Glutamatergic neuron (in vitro differentiated cells): ENCODE data around the gene INTS6. TPM values are rescaled to one million over a fixed set of nuclear protein-coding genes. Genes with fewer than 3 reads are reported as not detected.

Source experiments
- DNase-seq: peaks from one replicate; pipeline ENCODE4 v3.0.0; 2022
- H3K27ac Mint-ChIP-seq: one replicate; pipeline ENCODE4 v1.8.0; 2020; ENCODE audit warnings: mild to moderate bottlenecking, mixed read lengths, inconsistent platforms; ENCODE audit not compliant: unreplicated experiment
- H3K27me3 Mint-ChIP-seq: one replicate; pipeline ENCODE4 v1.8.0; 2020; ENCODE audit warnings: mild to moderate bottlenecking, moderate library complexity, mixed read lengths, inconsistent platforms; ENCODE audit not compliant: unreplicated experiment
- H3K36me3 Mint-ChIP-seq: one replicate; pipeline ENCODE4 v1.8.0; 2020; ENCODE audit warnings: mild to moderate bottlenecking, mixed read lengths, inconsistent platforms; ENCODE audit not compliant: unreplicated experiment
- H3K4me1 Mint-ChIP-seq: one replicate; pipeline ENCODE4 v1.8.0; 2020; ENCODE audit warnings: mild to moderate bottlenecking, low read depth, mixed read lengths, inconsistent platforms; ENCODE audit not compliant: unreplicated experiment
- H3K4me3 Mint-ChIP-seq: one replicate; pipeline ENCODE4 v1.8.0; 2020; ENCODE audit warnings: mild to moderate bottlenecking, mixed read lengths, inconsistent platforms; ENCODE audit not compliant: unreplicated experiment
- H3K9me3 Mint-ChIP-seq: one replicate; pipeline ENCODE4 v1.8.0; 2020; ENCODE audit warnings: mild to moderate bottlenecking, moderate library complexity, mixed read lengths, inconsistent platforms; ENCODE audit not compliant: unreplicated experiment
- total RNA-seq: library from RNA; stranded (reverse); fragmentation: NEBNext Ultra II Directional; extraction: Animal tissue kit (Norgen Biotek cat#: 25700); gene quantifications from one replicate; pipeline ENCODE4 v1.2.1, GENCODE V29; 2021; ENCODE audit not compliant: unreplicated experiment
- TF ChIP-seq, protein P1 (sequence below): fragments of 200-600 bp; sonication (generic); IDR thresholded peaks from one replicate; pipeline ENCODE4 v1.5.0; 2021; ENCODE audit not compliant: partially characterized antibody, unreplicated experiment

The INTS6 gene
- total RNA-seq, 1 donor from 2014 or later: 35.6 TPM

DNA sequence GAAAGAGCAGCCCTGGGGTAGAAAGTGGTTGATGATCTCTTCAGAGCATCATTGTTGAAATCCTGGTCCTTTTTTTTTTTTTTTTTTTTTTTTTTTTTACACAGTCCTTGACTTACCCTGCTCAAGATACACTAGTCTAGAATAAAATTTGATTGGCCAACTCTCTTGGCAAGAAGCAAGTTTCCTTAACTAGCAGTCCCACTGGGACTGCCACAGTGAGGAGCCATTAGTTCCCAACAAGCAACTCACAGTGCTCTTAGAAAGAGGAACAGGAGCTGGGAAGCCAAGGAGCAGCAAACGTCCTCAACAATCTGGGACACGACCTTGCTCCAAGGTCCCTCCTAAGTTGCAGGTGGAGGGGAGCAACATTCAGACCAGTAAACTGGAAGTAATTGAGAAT, 47.9 kb upstream of the INTS6 start:
- no peak for DNase-seq
- Mint-ChIP-seq H3K4me1 (no peaks in the 10 kb centered on the region), H3K27ac (no peak overlapping the region), H3K36me3 (no peaks in the 10 kb centered on the region), H3K9me3 (no peaks in the 10 kb centered on the region), H3K27me3 (peaks cover 3% of the 10 kb centered on the region), H3K4me3 (no peak overlapping the region)
- TF ChIP-seq, protein P1, sequence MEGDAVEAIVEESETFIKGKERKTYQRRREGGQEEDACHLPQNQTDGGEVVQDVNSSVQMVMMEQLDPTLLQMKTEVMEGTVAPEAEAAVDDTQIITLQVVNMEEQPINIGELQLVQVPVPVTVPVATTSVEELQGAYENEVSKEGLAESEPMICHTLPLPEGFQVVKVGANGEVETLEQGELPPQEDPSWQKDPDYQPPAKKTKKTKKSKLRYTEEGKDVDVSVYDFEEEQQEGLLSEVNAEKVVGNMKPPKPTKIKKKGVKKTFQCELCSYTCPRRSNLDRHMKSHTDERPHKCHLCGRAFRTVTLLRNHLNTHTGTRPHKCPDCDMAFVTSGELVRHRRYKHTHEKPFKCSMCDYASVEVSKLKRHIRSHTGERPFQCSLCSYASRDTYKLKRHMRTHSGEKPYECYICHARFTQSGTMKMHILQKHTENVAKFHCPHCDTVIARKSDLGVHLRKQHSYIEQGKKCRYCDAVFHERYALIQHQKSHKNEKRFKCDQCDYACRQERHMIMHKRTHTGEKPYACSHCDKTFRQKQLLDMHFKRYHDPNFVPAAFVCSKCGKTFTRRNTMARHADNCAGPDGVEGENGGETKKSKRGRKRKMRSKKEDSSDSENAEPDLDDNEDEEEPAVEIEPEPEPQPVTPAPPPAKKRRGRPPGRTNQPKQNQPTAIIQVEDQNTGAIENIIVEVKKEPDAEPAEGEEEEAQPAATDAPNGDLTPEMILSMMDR: no peak

DNA sequence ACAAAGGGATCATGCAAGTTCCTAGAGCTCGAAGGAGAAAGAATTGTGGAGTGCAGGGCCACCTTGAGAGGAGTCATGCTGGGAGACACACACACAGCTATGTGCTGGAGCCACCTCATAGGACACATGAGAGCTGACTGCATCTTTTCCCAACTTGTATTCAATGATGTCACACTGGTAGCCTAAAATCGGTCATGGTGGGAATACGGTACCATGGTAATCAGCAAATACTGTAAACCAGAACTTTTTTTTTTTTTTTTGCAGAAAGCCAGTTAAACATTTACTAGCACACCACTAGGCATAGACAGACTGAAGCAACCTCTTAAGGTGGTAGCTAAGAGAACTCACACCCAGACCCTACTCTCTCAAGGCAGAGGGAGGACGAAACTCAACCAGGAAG, 47.0 kb upstream of the INTS6 start:
- Mint-ChIP-seq H3K27me3 (peaks cover 3% of the 10 kb centered on the region), H3K27ac (no peak overlapping the region), H3K9me3 (no peaks in the 10 kb centered on the region), H3K4me3 (no peak overlapping the region), H3K4me1 (no peaks in the 10 kb centered on the region), H3K36me3 (no peaks in the 10 kb centered on the region)
- DNase-seq: no peak
- TF ChIP-seq, protein P1: no peak

DNA sequence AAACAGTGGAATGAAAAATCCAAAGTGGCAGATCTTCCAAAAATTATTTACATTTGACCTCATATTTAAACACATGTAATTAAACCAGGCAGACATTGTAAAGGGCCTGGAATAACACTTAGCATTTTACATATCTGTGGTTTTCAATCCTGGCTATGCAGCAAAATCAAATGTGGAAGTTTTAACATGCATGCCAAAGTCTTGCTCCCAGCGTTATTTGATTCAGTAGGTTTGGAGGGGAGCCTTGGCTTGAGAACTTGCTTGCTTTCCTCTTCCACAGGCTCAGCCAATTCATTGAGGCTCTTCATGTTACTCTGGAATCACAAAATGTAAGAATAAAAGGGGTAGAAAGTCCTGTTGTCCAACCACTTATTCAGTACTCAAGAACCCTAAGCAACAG, 42.5 kb upstream of the INTS6 start:
- Mint-ChIP-seq H3K27me3 (peaks cover 3% of the 10 kb centered on the region), H3K4me3 (no peak overlapping the region), H3K27ac (no peak overlapping the region), H3K4me1 (no peaks in the 10 kb centered on the region), H3K36me3 (no peaks in the 10 kb centered on the region), H3K9me3 (no peaks in the 10 kb centered on the region)
- DNase-seq: no peak
- TF ChIP-seq, protein P1: no peak

DNA sequence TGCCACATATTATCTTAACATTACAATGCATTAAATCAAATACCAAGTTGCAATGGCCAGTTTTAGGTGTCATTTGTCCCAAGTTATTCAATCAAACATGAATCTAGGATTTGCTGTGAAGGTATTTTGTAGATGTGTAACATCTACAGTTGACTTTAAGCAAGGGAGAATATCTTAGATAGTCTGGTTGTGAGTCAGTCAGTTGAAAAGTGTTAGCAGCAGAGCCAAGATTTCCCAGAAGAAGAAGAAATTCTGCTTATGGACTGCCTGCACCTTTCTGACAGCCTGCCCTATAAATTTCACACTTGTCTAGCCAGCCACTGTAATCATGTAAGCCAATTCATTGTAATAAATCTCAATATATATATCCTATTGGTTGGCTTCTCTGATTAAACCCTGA, 41.3 kb upstream of the INTS6 start:
- H3K4me1 Mint-ChIP-seq: no peaks in the 10 kb centered on the region

DNA sequence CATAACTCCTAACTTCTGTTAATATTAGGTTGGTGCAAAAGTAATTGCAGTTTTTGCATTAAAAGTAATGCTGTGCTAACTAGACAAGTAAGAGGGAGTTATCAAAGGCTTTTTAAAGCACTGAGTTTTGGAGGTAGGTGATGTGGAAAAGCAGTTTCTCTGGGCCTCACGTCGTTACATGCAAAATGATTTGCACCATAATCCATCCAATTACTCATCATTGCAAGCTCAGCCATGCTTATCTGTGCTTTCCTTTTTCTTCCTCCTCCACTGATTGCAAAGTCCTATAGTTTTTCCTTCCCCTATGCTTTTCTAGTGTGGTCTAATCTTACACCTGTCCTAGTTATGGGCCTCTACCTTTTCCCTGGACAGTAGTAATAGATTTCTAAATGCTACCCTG, 35.4 kb upstream of the INTS6 start:
- DNase-seq: no peak
- Mint-ChIP-seq H3K36me3 (no peaks in the 10 kb centered on the region), H3K9me3 (peaks cover 2% of the 10 kb centered on the region), H3K27ac (no peak overlapping the region), H3K4me3 (no peak overlapping the region), H3K4me1 (no peaks in the 10 kb centered on the region), H3K27me3 (peaks cover 4% of the 10 kb centered on the region)
- TF ChIP-seq, protein P1: no peak

More for the DNA sequence above, 41.3 kb upstream of the INTS6 start:
- Mint-ChIP-seq H3K9me3 (no peaks in the 10 kb centered on the region), H3K27me3 (no peaks in the 10 kb centered on the region), H3K27ac (no peak overlapping the region), H3K4me3 (no peak overlapping the region), H3K36me3 (no peaks in the 10 kb centered on the region)
- no peak for DNase-seq
- TF ChIP-seq, protein P1: no peak
